Loucy (cell line): Measurements from ENCODE around the gene PLCZ1.

Experiments
- H2AFZ ChIP-seq: fragments of 200-600 bp; sonication (generic); 2 replicates; pipeline ENCODE4 v1.6.0; 2016; ENCODE audit warnings: antibody characterized with exemption, mild to moderate bottlenecking, low read length, moderate library complexity
- H3F3A ChIP-seq: fragments of 200-600 bp; 2 replicates; pipeline ENCODE4 v1.6.0; 2016; ENCODE audit warnings: antibody characterized with exemption, low read depth, mild to moderate bottlenecking
- H3K27me3 ChIP-seq: fragments of 200-600 bp; sonication (generic); 2 replicates; pipeline ENCODE4 v1.6.1; 2014; ENCODE audit warnings: low read length, mild to moderate bottlenecking; ENCODE audit not compliant: insufficient read depth, poor library complexity, severe bottlenecking
- H3K36me3 ChIP-seq: fragments of 200-600 bp; sonication (generic); 2 replicates; pipeline ENCODE4 v1.6.1; 2016; ENCODE audit warnings: low read length; ENCODE audit not compliant: insufficient read depth
- H3K4me1 ChIP-seq: fragments of 200-600 bp; sonication (generic); 2 replicates; pipeline ENCODE4 v1.5.1; 2014; ENCODE audit warnings: low read length, mild to moderate bottlenecking; ENCODE audit not compliant: insufficient read depth, poor library complexity, severe bottlenecking
- H3K4me2 ChIP-seq: fragments of 200-600 bp; sonication (generic); 2 replicates; pipeline ENCODE4 v1.6.0; 2014; ENCODE audit warnings: antibody characterized with exemption, low read length, low read depth, mild to moderate bottlenecking; ENCODE audit not compliant: poor library complexity, severe bottlenecking
- H3K4me3 ChIP-seq: fragments of 200-600 bp; sonication (generic); 2 replicates; pipeline ENCODE4 v1.5.1; 2014; ENCODE audit warnings: low read length, mild to moderate bottlenecking, mixed read lengths; ENCODE audit not compliant: poor library complexity, severe bottlenecking
- H3K79me2 ChIP-seq: fragments of 200-600 bp; sonication (generic); 2 replicates; pipeline ENCODE4 v1.6.1; 2014; ENCODE audit warnings: low read length; ENCODE audit not compliant: insufficient read depth
- H3K9ac ChIP-seq: fragments of 200-600 bp; sonication (generic); 2 replicates; pipeline ENCODE4 v1.6.0; 2014; ENCODE audit warnings: mild to moderate bottlenecking, low read depth, low read length, moderate library complexity; ENCODE audit not compliant: poor library complexity, severe bottlenecking
- H3K9me2 ChIP-seq: fragments of 200-600 bp; sonication (generic); replicated peaks from 2 replicates; pipeline ENCODE4 v1.6.1; 2016; ENCODE audit warnings: low read depth, low read length, mixed read lengths
- H3K9me3 ChIP-seq: fragments of 200-600 bp; sonication (generic); 2 replicates; pipeline ENCODE4 v1.6.1; 2014; ENCODE audit warnings: mild to moderate bottlenecking, antibody characterized with exemption, low read length, low read depth; ENCODE audit not compliant: insufficient read depth
- H4K20me1 ChIP-seq: fragments of 200-600 bp; sonication (generic); 2 replicates; pipeline ENCODE4 v1.6.0; 2014; ENCODE audit warnings: antibody characterized with exemption, low read length, mild to moderate bottlenecking; ENCODE audit not compliant: insufficient read depth, poor library complexity, severe bottlenecking
- EZH2phosphoT487 ChIP-seq: fragments of 200-600 bp; IDR thresholded peaks from 2 replicates; pipeline ENCODE4 v1.6.1; 2018; ENCODE audit warnings: antibody characterized with exemption, mild to moderate bottlenecking, moderate library complexity, borderline replicate concordance
- TF ChIP-seq, protein P1 (sequence below): fragments of 200-600 bp; sonication (generic); conservative IDR thresholded peaks from 2 replicates; pipeline ENCODE4 v1.5.1; 2014; ENCODE audit warnings: mild to moderate bottlenecking, antibody characterized with exemption, low read length

PLCZ1 gene

DNA sequence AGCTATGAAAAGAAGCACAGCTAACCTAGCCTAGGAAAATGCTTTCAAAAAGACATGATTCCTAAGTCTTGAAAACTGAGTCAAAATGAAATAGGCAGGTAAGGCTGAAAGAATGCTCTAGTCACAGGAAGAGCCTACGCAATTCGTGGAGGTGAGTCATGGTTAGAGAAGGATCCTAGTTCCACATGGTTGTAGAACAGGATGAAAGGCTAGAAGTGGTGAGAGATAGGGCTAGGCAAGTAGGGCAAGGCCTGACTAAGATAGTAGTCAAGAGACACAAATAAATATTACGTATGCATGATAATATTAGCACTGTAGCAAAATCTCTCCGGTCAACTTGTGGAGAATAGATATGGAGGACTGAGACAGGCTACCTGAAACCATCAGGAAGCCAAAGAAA is 47.2 kb downstream of the PLCZ1 start:
- Histone ChIP-seq H3K4me3 (no peak overlapping the region), H3K4me2 (no peak overlapping the region), H2AFZ (no peak overlapping the region), H3K4me1 (no peaks in the 10 kb centered on the region), H3K79me2 (no peaks in the 10 kb centered on the region), H3K9ac (no peak overlapping the region), H3F3A (no peaks in the 10 kb centered on the region), H3K9me2 (no peaks in the 10 kb centered on the region), H3K9me3 (no peaks in the 10 kb centered on the region), H4K20me1 (no peaks in the 10 kb centered on the region), H3K27me3 (no peaks in the 10 kb centered on the region), H3K36me3 (no peaks in the 10 kb centered on the region)
- no peak for TF ChIP-seq EZH2phosphoT487
- TF ChIP-seq, protein P1, sequence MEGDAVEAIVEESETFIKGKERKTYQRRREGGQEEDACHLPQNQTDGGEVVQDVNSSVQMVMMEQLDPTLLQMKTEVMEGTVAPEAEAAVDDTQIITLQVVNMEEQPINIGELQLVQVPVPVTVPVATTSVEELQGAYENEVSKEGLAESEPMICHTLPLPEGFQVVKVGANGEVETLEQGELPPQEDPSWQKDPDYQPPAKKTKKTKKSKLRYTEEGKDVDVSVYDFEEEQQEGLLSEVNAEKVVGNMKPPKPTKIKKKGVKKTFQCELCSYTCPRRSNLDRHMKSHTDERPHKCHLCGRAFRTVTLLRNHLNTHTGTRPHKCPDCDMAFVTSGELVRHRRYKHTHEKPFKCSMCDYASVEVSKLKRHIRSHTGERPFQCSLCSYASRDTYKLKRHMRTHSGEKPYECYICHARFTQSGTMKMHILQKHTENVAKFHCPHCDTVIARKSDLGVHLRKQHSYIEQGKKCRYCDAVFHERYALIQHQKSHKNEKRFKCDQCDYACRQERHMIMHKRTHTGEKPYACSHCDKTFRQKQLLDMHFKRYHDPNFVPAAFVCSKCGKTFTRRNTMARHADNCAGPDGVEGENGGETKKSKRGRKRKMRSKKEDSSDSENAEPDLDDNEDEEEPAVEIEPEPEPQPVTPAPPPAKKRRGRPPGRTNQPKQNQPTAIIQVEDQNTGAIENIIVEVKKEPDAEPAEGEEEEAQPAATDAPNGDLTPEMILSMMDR = no peak

DNA sequence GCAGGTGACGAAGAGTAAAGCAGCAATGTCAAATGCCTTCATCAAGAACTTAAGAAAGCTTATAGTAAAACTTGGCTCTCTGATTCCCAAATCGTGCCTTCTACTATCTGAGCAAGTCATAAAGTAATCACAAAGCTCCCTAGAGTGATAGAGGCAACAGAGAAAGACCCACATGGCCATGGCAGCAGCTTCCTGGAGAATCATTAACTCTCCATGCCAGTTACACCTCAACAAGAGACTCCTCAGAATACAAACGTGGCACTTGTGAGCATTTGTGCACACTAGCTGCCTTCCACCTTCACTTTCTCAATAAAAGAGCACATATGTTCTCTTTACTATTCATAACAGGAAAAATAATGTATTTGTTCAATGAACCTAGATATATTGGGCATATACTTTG is 48.0 kb downstream of the PLCZ1 start:
- Histone ChIP-seq H3K9me3 (no peaks in the 10 kb centered on the region), H3K4me3 (no peak overlapping the region), H3K9me2 (no peaks in the 10 kb centered on the region), H3K36me3 (no peaks in the 10 kb centered on the region), H3K27me3 (no peaks in the 10 kb centered on the region), H2AFZ (no peak overlapping the region), H3F3A (no peaks in the 10 kb centered on the region), H3K4me2 (no peak overlapping the region), H3K9ac (no peak overlapping the region), H3K4me1 (no peaks in the 10 kb centered on the region), H4K20me1 (no peaks in the 10 kb centered on the region), H3K79me2 (no peaks in the 10 kb centered on the region)
- TF ChIP-seq EZH2phosphoT487 = no peak
- TF ChIP-seq, protein P1 = no peak

DNA sequence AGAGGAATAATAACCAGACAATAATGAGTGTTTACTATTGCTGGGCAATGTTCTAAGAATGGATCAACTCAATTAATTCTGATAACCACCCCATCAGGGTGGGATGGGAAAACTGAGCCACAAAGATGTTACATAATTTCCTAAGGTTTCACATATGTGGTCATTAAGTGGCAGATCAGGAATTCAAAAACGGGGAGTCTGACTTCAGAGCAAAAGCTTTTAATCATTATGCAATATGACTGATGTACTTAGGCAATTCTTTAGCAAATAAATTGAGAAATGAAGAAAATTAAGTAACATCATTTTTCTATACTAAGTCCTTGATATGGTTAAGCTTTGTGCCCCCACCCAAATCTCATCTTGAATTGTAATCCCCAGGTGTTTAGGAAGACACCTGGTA is 53.4 kb downstream of the PLCZ1 start:
- Histone ChIP-seq H3K4me1 (no peaks in the 10 kb centered on the region), H2AFZ (no peak overlapping the region), H3F3A (no peaks in the 10 kb centered on the region), H3K9me3 (no peaks in the 10 kb centered on the region), H3K4me2 (no peak overlapping the region), H3K27me3 (no peaks in the 10 kb centered on the region), H3K9ac (no peak overlapping the region), H4K20me1 (no peaks in the 10 kb centered on the region), H3K9me2 (no peaks in the 10 kb centered on the region), H3K4me3 (no peak overlapping the region), H3K79me2 (no peaks in the 10 kb centered on the region), H3K36me3 (no peaks in the 10 kb centered on the region)
- TF ChIP-seq EZH2phosphoT487 = no peak
- TF ChIP-seq, protein P1 = no peak
